ENCODE data around the gene UFD1. TPM values are rescaled to one million over a fixed set of nuclear protein-coding genes. Genes with fewer than 3 reads are reported as not detected.
A peak's percentile ranks its signal among the peaks of the same experiment; 100 is the strongest.

Gene UFD1
- total and polyA plus RNA-seq, 9 of the 15 experiments (the other 6 are each of a cell fraction or from before 2014, with no cell fraction given) = 238 to 645 (median 363) TPM

GRCh38 chr22:19505735-19506126 lies 26.7 kb upstream of the UFD1 start:
- ChIA-PET CTCF (ENCODE audit: low intra/inter-chr PET ratio) (no interaction called here), POLR2A (interaction anchor here (0.7 to 6.3 kb wide), 14 partner anchors 6 to 492 kb away, joined by 3 to 46 read pairs (median 5); partner anchors contain the start of genes CDC45, CLDN5 and UFD1)
- H3K27ac ChIP-seq (ENCODE audit: extremely low read depth, low read depth, low read length) = no peak overlapping the region
- no peaks in the 10 kb centered on the region for H3K9me1 ChIP-seq (ENCODE audit: control insufficient read depth, insufficient read depth, low read length)
- H3K4me3 ChIP-seq = no peak overlapping the region
- no peaks in the 10 kb centered on the region for H3K9me3 ChIP-seq (replicated peaks; ENCODE audit: control insufficient read depth, insufficient read depth, low read depth, low read length)
- no TSS peak for BruUV-seq (replicated peaks)
- peaks cover 99% of the 10 kb centered on the region for H3K36me3 ChIP-seq (ENCODE audit: control insufficient read depth, insufficient read depth, low read length)
- no peak overlapping the region for H3K4me2 ChIP-seq (ENCODE audit: insufficient read depth, low read length)
- H3K79me2 ChIP-seq (ENCODE audit: control insufficient read depth, insufficient read depth, low read length) = no peaks in the 10 kb centered on the region
- no peaks in the 10 kb centered on the region for H3K27me3 ChIP-seq (ENCODE audit: control insufficient read depth in 2 of 2, insufficient read depth in 2 of 2, low read length in 2 of 2)
- H2AFZ ChIP-seq (ENCODE audit: low read depth, low read length) = no peak overlapping the region
- in situ Hi-C loops (cut with MboI) (loop anchor here (10.0 kb wide), 1 partner anchor 839 kb away; no protein-coding TSS in a partner anchor), intact Hi-C loops (cut with micrococcal nuclease) (no loop called here)
- no peak for DNase-seq (ENCODE audit: extremely low read depth in 1 of 4, low spot score in 3 of 4)
- H4K20me1 ChIP-seq (replicated peaks; ENCODE audit: control insufficient read depth, insufficient read depth, low read length) = peaks cover 10% of the 10 kb centered on the region; the same call in 1 of the 2 replicates
- H3K4me1 ChIP-seq (replicated peaks in 1 of 2; ENCODE audit: control insufficient read depth in 2 of 2, insufficient read depth in 2 of 2, low read length in 2 of 2) = peaks cover 0 to 5% of the 10 kb centered on the region in 2 experiments; a peak in 1 of 5 replicates
- peak overlapping the region in 1 of 2 experiments; percentile 21; a peak in 1 of 4 replicates for H3K9ac ChIP-seq (ENCODE audit: insufficient read depth in 1 of 2, low read depth in 2 of 2, low read length in 2 of 2)
- no peak for FAIRE-seq
- no peak; the same call in 2 of the 3 replicates for ATAC-seq
- 95% methylated on average over 5 of the region's 5 CpGs for WGBS (ENCODE audit: insufficient coverage, low coverage, missing lambda C conversion rate)
- TF ChIP-seq TCF7 (IDR thresholded peaks at IDR 0.05; ENCODE audit: borderline replicate concordance) (no peak), RNF219 (CRISPR knock-in tag; IDR thresholded peaks at IDR 0.05) (no peak), SMARCA5 (IDR thresholded peaks at IDR 0.05) (no peak), CREBBP (IDR thresholded peaks at IDR 0.05; ENCODE audit: low read depth, low read length) (no peak), ZNF780A (CRISPR knock-in tag; IDR thresholded peaks at IDR 0.05) (no peak), ZNF282 (CRISPR knock-in tag; IDR thresholded peaks at IDR 0.05) (0 out of 2 replicates have a peak, but pooled peaks have one; percentile 19), HNRNPLL (IDR thresholded peaks at IDR 0.05; ENCODE audit: low read depth, low read length, poor library complexity, severe bottlenecking) (peak; percentile 13), HES1 (IDR thresholded peaks at IDR 0.05; ENCODE audit: low read depth) (no peak), POLR2G (IDR thresholded peaks at IDR 0.05; ENCODE audit: low read depth, low read length) (no peak), NBN (IDR thresholded peaks at IDR 0.05; ENCODE audit: low read depth) (no peak), MYBL2 (IDR thresholded peaks at IDR 0.05; ENCODE audit: low read depth) (no peak), MYBL2 (CRISPR knock-in tag; IDR thresholded peaks at IDR 0.05; ENCODE audit: borderline replicate concordance) (0 out of 2 replicates have a peak, but pooled peaks have one; percentile 36), ZNF277 (CRISPR knock-in tag; IDR thresholded peaks at IDR 0.05; ENCODE audit: borderline replicate concordance) (0 out of 2 replicates have a peak, but pooled peaks have one; percentile 9), ATF1 (CRISPR knock-in tag; IDR thresholded peaks at IDR 0.05) (no peak), ATF1 (tag; IDR thresholded peaks at IDR 0.05) (no peak), MNT (conservative IDR thresholded peaks at IDR 0.05) (no peak), PHF8 (IDR thresholded peaks at IDR 0.05; ENCODE audit: borderline replicate concordance, low read length) (0 out of 2 replicates have a peak, but pooled peaks have one; percentile 10), STAT5B (CRISPR knock-in tag; IDR thresholded peaks at IDR 0.05) (no peak)
